ENCODE results near the gene PCDHB4. TPM values are rescaled to one million over a fixed set of nuclear protein-coding genes. Genes with fewer than 3 reads are reported as not detected.
"Not testable (repeated sequence)": the region's sequence is repeated elsewhere in the genome, so short reads cannot be mapped to it uniquely, and the experiment has no call there.

PCDHB4 gene
- not detected for polyA plus RNA-seq

DNA sequence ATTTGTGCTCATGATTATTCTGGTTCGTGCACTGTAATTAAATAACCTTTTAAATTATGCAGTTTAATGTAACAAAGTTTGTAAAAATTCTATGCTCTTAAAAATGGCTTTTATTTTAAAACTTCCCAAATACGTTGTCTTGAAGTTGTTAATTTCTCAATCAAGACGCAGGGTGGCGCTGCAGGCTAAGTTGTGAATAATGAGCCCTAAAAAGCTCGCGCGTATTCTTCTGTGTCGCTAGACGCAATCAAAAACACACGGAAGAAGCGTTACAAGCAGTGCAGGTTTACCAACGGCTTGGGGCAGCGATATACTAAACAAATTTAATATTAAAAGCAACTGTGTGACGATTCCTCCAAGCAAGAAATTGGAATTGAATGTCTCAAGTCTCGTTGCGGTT is at the start of gene PCDHB4:
PCDHB4 (plus strand) TSS at position 256 of the 400 bp plus-strand sequence. CDS start 181 bp downstream, outside the sequence.
- H3K27me3 Mint-ChIP-seq (ENCODE audit: low read depth in 3 of 3), result peaks cover 0 to 9% (median 0%) of the 10 kb centered on the region in 3 donors
- H3K36me3 Mint-ChIP-seq, result peaks cover 0 to 9% (median 5%) of the 10 kb centered on the region in 3 donors
- H3K9me3 Mint-ChIP-seq, result peaks cover 5 to 25% (median 12%) of the 10 kb centered on the region in 6 donors
- no peak for DNase-seq
- no peak within 1 kb of the TSS for H3K27ac Mint-ChIP-seq
- no peaks in the 10 kb centered on the region for H3K4me1 Mint-ChIP-seq
- H3K4me3 Mint-ChIP-seq, result no peak within 1 kb of the TSS

DNA sequence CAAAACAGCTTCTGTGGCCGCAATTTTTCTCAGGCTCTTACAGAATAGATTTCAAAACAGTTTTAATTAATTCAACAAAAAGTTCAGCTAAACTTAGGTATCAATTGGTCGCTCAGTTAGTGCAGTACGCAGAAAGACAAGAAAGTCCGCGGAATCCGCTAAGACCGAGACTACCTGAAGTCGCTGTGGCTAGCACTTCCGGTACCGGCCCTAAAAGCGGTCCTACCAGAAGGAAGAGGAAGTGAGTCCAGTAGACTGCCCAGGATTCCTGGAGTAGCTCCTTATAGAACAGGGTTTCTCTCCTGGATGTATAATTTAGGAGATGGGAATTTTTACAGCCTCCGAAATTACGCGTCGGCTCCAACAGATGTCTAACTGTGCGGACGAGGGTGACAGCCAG is 43.8 kb upstream of the PCDHB4 start:
- H3K9me3 Mint-ChIP-seq, result peaks cover 2 to 32% (median 13%) of the 10 kb centered on the region in 6 donors
- H3K36me3 Mint-ChIP-seq, result no peaks in the 10 kb centered on the region
- no peak overlapping the region for H3K27ac Mint-ChIP-seq
- H3K27me3 Mint-ChIP-seq (ENCODE audit: low read depth in 3 of 3), result peaks cover 0 to 9% (median 5%) of the 10 kb centered on the region in 3 donors
- H3K4me3 Mint-ChIP-seq, result peak overlapping the region in 1 of 5 donors; percentile 3
- H3K4me1 Mint-ChIP-seq, result no peaks in the 10 kb centered on the region
- DNase-seq, result no peak

DNA sequence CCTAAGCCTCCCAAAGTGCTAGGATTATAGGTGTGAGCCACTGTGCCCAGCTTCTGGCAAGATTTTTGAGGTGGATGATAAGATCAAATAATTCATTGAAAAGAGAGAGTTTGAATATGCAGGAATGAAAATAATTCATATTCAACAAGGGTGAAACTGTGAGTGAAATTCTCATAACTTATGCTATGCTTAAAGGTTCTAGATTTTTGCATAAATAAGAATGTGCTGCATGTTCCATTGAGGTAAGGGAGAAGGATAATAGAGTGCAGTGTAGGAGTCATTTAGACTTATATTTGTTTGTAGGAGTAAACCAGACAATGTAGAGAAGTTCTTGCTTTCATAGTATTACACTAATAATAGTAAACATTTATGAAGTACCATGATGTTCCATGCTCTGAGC is 39.4 kb upstream of the PCDHB4 start:
- Mint-ChIP-seq H3K27ac (no peak overlapping the region), H3K27me3 (ENCODE audit: low read depth in 3 of 3) (peaks cover 2 to 14% (median 2%) of the 10 kb centered on the region in 3 donors), H3K9me3 (peaks cover 4 to 40% (median 19%) of the 10 kb centered on the region in 6 donors), H3K4me1 (no peaks in the 10 kb centered on the region), H3K36me3 (peaks cover 0 to 4% (median 0%) of the 10 kb centered on the region in 3 donors), H3K4me3 (no peak overlapping the region)
- DNase-seq, result no peak

DNA sequence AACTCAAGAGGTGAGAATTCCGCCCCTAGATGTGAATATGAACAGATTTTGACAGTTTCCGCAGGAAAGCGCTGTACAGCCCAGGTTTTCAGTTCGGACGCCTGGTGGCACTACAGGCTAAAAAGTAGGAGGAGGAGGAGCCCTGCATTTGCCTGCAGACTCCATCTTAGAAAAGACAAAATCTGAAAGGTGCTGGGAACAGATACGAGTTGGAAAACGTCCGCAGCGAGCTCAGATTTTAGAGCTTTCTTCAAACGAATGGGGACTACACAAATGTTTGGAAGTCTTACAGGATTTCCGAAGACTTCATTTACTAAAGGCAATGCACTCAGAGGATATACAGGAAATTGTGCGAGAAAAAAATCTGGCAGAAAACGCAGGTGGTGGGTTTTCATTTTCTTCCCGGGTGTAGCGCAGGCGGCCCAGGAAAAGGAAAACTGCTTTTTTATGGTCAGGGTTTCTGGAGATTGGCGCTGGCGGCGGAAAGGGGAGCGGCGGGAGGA is 37.1 kb upstream of the PCDHB4 start:
- Mint-ChIP-seq H3K27me3 (ENCODE audit: low read depth in 3 of 3) (peaks cover 0 to 14% (median 2%) of the 10 kb centered on the region in 3 donors), H3K4me3 (peak overlapping the region; percentile 14 to 83 (median 60)), H3K4me1 (no peaks in the 10 kb centered on the region), H3K36me3 (peaks cover 0 to 4% (median 0%) of the 10 kb centered on the region in 3 donors), H3K27ac (peak overlapping the region in 1 of 6 donors; percentile 60), H3K9me3 (peaks cover 4 to 34% (median 14%) of the 10 kb centered on the region in 6 donors)
- DNase-seq, result peak in 1 of 3 donors; percentile 33

DNA sequence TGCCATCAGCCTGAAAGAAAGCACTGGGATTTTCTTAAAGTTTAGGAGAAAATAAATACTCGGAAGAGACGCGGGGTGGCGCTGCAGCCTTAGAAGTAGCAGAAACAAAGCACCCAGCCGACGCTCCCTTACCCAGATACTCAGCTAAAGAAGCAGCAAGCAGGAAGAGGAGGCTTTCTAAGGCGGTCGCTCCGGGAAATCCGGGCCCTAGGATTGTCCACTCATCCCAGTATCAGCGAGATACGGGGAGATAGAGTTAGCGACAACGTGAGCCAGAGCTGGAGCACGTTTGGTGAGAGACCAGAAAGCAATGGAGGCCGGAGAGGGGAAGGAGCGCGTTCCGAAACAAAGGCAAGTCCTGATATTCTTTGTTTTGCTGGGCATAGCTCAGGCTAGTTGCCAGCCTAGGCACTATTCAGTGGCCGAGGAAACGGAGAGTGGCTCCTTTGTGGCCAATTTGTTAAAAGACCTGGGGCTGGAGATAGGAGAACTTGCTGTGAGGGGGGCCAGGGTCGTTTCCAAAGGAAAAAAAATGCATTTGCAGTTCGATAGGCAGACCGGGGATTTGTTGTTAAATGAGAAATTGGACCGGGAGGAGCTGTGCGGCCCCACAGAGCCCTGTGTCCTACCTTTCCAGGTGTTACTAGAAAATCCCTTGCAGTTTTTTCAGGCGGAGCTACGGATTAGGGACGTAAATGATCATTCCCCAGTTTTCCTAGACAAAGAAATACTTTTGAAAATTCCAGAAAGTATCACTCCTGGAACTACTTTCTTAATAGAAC is 26.9 kb upstream of the PCDHB4 start, which contains the start of gene PCDHB2:
PCDHB2 (plus strand) TSS at position 135 of the 782 bp plus-strand sequence; CDS start at position 311, 176 bp downstream.
- H3K4me1 Mint-ChIP-seq, result no peaks in the 10 kb centered on the region
- H3K36me3 Mint-ChIP-seq, result peaks cover 0 to 3% (median 0%) of the 10 kb centered on the region in 3 donors
- H3K4me3 Mint-ChIP-seq, result peak within 1 kb of the TSS in 1 of 5 donors; percentile 30
- peaks cover 13 to 46% (median 21%) of the 10 kb centered on the region in 6 donors for H3K9me3 Mint-ChIP-seq
- H3K27me3 Mint-ChIP-seq (ENCODE audit: low read depth in 3 of 3), result peaks cover 5 to 8% (median 5%) of the 10 kb centered on the region in 3 donors
- no peak for DNase-seq
- H3K27ac Mint-ChIP-seq, result no peak within 1 kb of the TSS

DNA sequence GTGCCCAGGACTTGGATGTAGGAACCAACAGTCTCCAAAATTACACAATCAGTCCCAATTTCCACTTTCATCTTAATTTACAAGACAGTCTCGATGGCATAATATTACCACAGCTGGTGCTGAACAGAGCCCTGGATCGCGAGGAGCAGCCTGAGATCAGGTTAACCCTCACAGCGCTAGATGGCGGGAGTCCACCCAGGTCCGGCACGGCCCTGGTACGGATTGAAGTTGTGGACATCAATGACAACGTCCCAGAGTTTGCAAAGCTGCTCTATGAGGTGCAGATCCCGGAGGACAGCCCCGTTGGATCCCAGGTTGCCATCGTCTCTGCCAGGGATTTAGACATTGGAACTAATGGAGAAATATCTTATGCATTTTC is 26.4 kb upstream of the PCDHB4 start:
- peaks cover 0 to 3% (median 0%) of the 10 kb centered on the region in 3 donors for H3K36me3 Mint-ChIP-seq
- H3K9me3 Mint-ChIP-seq, result peaks cover 13 to 51% (median 23%) of the 10 kb centered on the region in 6 donors
- H3K27me3 Mint-ChIP-seq (ENCODE audit: low read depth in 3 of 3), result peaks cover 5 to 8% (median 6%) of the 10 kb centered on the region in 3 donors

DNA sequence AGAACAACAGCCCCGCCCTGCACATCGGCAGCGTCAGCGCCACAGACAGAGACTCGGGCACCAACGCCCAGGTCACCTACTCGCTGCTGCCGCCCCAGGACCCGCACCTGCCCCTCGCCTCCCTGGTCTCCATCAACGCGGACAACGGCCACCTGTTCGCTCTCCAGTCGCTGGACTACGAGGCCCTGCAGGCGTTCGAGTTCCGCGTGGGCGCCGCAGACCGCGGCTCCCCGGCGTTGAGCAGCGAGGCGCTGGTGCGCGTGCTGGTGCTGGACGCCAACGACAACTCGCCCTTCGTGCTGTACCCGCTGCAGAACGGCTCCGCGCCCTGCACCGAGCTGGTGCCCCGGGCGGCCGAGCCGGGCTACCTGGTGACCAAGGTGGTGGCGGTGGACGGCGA is 25.4 kb upstream of the PCDHB4 start:
- peaks cover 14 to 61% (median 26%) of the 10 kb centered on the region in 6 donors for H3K9me3 Mint-ChIP-seq
- not testable (repeated sequence) for H3K4me3 Mint-ChIP-seq, DNase-seq, H3K4me1 Mint-ChIP-seq, H3K36me3 Mint-ChIP-seq, H3K27ac Mint-ChIP-seq
- H3K27me3 Mint-ChIP-seq (ENCODE audit: low read depth in 3 of 3), result peaks cover 5 to 10% (median 6%) of the 10 kb centered on the region in 3 donors

More for the DNA sequence above, 26.4 kb upstream of the PCDHB4 start:
- no peak for DNase-seq
- Mint-ChIP-seq H3K27ac (no peak overlapping the region), H3K4me3 (no peak overlapping the region), H3K4me1 (no peaks in the 10 kb centered on the region)

DNA sequence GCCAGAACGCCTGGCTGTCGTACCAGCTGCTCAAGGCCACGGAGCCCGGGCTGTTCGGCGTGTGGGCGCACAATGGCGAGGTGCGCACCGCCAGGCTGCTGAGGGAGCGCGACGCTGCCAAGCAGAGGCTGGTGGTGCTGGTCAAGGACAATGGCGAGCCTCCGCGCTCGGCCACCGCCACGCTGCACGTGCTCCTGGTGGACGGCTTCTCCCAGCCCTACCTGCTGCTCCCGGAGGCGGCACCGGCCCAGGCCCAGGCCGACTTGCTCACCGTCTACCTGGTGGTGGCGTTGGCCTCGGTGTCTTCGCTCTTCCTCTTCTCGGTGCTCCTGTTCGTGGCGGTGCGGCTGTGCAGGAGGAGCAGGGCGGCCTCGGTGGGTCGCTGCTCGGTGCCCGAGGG is 25.0 kb upstream of the PCDHB4 start:
- H3K4me1 Mint-ChIP-seq, H3K27ac Mint-ChIP-seq, H3K4me3 Mint-ChIP-seq, H3K36me3 Mint-ChIP-seq, DNase-seq: not testable (repeated sequence)
- Mint-ChIP-seq H3K9me3 (peaks cover 18 to 65% (median 28%) of the 10 kb centered on the region in 6 donors), H3K27me3 (ENCODE audit: low read depth in 3 of 3) (peaks cover 5 to 10% (median 6%) of the 10 kb centered on the region in 3 donors)

DNA sequence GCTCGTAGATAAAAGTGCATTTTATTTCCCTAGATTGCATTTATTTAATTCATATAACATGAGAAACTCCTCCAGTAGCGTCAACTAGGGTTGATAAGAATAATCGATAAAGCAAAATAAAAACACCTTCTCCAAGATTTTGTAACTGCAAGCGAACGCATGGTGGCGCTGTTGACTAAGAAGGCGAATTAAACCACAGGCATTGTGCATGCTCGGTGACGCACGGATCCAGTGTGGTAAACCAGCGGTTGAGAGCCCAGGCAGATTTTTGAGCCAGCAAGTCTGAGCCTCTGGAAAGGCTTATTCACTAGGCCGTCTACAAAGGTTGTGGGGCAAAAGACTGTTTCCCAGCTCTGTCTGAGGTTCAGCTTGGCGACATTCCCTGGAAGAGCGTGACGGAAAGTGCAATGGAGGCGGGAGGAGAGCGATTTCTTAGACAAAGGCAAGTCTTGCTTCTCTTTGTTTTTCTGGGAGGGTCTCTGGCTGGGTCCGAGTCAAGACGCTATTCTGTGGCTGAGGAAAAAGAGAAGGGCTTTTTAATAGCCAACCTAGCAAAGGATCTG is 21.3 kb upstream of the PCDHB4 start, which contains the start of gene PCDHB3:
PCDHB3 (plus strand) TSS at position 231 of the 563 bp plus-strand sequence; CDS start at position 408, 177 bp downstream.
- peaks cover 16 to 49% (median 22%) of the 10 kb centered on the region in 6 donors for H3K9me3 Mint-ChIP-seq
- no peak within 1 kb of the TSS for H3K4me3 Mint-ChIP-seq
- H3K27ac Mint-ChIP-seq, result no peak within 1 kb of the TSS
- no peaks in the 10 kb centered on the region for H3K4me1 Mint-ChIP-seq
- DNase-seq, result no peak
- H3K27me3 Mint-ChIP-seq (ENCODE audit: low read depth in 3 of 3), result peaks cover 2 to 6% (median 2%) of the 10 kb centered on the region in 3 donors
- no peaks in the 10 kb centered on the region for H3K36me3 Mint-ChIP-seq

DNA sequence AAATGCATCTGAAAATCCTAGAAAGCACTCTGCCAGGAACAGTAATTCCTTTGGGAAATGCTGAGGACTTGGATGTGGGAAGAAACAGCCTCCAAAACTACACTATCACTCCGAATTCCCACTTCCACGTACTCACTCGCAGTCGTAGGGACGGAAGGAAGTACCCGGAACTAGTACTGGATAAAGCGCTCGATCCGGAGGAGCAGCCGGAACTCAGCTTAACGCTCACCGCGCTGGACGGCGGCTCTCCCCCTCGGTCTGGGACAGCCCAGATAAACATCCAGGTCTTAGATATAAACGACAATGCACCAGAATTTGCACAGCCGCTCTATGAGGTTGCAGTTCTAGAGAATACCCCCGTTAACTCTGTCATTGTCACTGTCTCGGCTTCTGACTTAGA is 20.6 kb upstream of the PCDHB4 start:
- Mint-ChIP-seq H3K36me3 (no peaks in the 10 kb centered on the region), H3K4me1 (no peaks in the 10 kb centered on the region), H3K27ac (no peak overlapping the region), H3K9me3 (peaks cover 15 to 42% (median 19%) of the 10 kb centered on the region in 6 donors), H3K27me3 (ENCODE audit: low read depth in 3 of 3) (peaks cover 0 to 6% (median 4%) of the 10 kb centered on the region in 3 donors), H3K4me3 (no peak overlapping the region)
- DNase-seq, result no peak

DNA sequence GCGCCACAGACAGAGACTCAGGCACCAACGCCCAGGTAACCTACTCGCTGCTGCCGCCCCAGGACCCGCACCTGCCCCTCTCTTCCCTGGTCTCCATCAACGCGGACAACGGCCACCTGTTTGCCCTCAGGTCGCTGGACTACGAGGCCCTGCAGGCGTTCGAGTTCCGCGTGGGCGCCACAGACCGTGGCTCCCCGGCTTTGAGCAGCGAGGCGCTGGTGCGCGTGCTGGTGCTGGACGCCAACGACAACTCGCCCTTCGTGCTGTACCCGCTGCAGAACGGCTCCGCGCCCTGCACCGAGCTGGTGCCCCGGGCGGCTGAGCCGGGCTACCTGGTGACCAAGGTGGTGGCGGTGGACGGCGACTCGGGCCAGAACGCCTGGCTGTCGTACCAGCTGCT is 19.5 kb upstream of the PCDHB4 start:
- not testable (repeated sequence) for H3K36me3 Mint-ChIP-seq; H3K4me1 Mint-ChIP-seq; H3K27me3 Mint-ChIP-seq (ENCODE audit: low read depth in 3 of 3); H3K27ac Mint-ChIP-seq; DNase-seq; H3K4me3 Mint-ChIP-seq
- H3K9me3 Mint-ChIP-seq, result peaks cover 15 to 44% (median 19%) of the 10 kb centered on the region in 6 donors

DNA sequence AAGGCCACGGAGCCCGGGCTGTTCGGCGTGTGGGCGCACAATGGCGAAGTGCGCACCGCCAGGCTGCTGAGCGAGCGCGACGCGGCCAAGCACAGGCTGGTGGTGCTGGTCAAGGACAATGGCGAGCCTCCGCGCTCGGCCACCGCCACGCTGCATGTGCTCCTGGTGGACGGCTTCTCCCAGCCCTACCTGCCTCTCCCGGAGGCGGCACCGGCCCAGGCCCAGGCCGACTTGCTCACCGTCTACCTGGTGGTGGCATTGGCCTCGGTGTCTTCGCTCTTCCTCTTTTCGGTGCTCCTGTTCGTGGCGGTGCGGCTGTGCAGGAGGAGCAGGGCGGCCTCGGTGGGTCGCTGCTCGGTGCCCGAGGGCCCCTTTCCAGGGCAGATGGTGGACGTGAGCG is 19.1 kb upstream of the PCDHB4 start:
- H3K27me3 Mint-ChIP-seq (ENCODE audit: low read depth in 3 of 3); DNase-seq; H3K4me1 Mint-ChIP-seq; H3K36me3 Mint-ChIP-seq; H3K4me3 Mint-ChIP-seq; H3K27ac Mint-ChIP-seq: not testable (repeated sequence)
- H3K9me3 Mint-ChIP-seq, result peaks cover 12 to 44% (median 20%) of the 10 kb centered on the region in 6 donors

DNA sequence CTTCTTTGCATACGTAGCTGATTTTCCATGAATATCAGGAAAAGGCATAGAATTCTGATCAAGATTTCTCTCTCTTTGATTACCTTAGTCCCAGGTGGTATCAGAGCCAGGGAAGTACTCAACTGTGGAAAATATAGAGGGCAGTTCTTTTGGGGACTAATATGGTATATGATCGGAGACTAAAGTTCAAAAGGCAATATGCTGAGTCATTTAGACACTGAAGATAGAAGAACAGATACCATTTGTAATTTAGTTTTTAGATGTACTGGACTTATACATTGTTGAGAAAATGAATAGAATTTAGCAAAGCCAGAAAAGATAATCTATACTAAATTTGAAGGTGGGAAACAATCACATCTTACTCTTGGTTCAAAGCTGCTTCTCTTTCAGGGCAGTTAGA is 16.3 kb upstream of the PCDHB4 start:
- no peak for DNase-seq
- H3K4me1 Mint-ChIP-seq, result no peaks in the 10 kb centered on the region
- H3K9me3 Mint-ChIP-seq, result peaks cover 8 to 35% (median 20%) of the 10 kb centered on the region in 6 donors
- peaks cover 0 to 4% (median 2%) of the 10 kb centered on the region in 3 donors for H3K27me3 Mint-ChIP-seq (ENCODE audit: low read depth in 3 of 3)
- H3K27ac Mint-ChIP-seq, result peak overlapping the region in 1 of 6 donors; percentile 10
- no peaks in the 10 kb centered on the region for H3K36me3 Mint-ChIP-seq
- no peak overlapping the region for H3K4me3 Mint-ChIP-seq

DNA sequence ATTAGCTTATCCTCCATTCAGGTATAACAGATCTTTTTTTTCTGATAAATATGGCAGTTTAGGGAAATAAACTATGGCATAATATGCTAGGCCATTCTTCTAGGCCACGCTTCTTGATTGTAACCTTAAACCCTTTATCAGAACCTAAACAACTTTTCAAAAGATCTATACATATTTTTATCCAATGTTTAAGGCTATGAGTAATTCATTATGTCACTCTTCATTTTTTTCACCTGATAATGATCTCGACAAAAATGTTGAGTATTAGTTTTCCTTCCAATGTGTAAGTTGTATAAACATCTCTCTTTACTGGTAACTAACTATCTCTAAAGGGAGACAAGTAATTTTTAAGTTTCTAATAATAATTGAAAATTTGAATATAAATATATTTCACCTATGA is 2.4 kb upstream of the PCDHB4 start:
- Mint-ChIP-seq H3K4me3 (no peak overlapping the region), H3K27ac (no peak overlapping the region), H3K4me1 (no peaks in the 10 kb centered on the region), H3K36me3 (peaks cover 0 to 20% (median 5%) of the 10 kb centered on the region in 3 donors), H3K27me3 (ENCODE audit: low read depth in 3 of 3) (peaks cover 0 to 8% (median 1%) of the 10 kb centered on the region in 3 donors), H3K9me3 (peaks cover 11 to 41% (median 29%) of the 10 kb centered on the region in 6 donors)
- DNase-seq, result no peak
